IPS-NIHi7 (cell line): ENCODE measurements around the gene PGAM1.
A peak's percentile ranks its signal among the peaks of the same experiment; 100 is the strongest.
"Not testable (repeated sequence)": the region's sequence is repeated elsewhere in the genome, so short reads cannot be mapped to it uniquely, and the experiment has no call there.

Experiments
- DNase-seq: peaks from one replicate; pipeline ENCODE4 v3.0.0; 2012; ENCODE audit warnings: mixed read lengths; ENCODE audit errors: extremely low spot score

PGAM1 gene

DNA sequence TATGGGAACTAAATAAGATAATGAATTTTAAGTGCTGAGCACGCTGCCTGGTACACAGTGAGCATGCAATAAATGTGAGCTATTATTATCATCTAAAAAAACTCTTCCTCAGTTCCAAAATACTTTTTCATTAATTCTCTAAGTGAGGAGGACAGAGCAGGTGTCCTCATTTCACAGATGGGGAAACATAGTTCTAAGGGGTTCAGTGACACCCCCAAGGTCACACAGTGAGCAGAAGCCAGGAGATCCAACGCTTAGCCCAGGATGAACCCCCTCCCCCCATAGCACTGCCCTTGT lies 18.1 kb upstream of the PGAM1 start:
- no peak for DNase-seq

DNA sequence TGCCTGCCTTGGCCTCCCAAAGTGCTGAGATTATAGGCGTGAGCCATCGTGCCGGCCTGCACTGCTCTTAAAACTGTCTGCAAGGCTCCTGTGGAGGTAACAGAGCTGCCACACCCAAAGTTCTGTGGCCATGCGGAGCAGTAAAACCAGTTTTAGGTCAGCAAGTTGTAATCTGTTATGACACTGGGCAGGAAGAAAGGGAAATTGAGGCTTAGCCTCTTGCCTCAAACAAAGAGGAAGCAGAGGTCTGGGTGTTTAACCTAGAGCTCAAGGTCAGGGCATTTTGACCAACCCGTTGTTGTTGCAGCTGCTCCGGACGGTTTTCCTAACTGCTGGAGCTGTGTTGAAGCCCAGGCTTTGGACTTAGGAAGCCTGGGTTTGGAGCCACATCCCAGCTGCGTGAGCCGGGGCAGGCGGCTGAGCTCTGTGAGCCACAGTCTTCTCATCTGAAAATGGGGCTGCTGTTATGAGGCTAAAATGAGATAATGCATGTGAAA lies 17.4 kb upstream of the PGAM1 start:
- DNase-seq = no peak

DNA sequence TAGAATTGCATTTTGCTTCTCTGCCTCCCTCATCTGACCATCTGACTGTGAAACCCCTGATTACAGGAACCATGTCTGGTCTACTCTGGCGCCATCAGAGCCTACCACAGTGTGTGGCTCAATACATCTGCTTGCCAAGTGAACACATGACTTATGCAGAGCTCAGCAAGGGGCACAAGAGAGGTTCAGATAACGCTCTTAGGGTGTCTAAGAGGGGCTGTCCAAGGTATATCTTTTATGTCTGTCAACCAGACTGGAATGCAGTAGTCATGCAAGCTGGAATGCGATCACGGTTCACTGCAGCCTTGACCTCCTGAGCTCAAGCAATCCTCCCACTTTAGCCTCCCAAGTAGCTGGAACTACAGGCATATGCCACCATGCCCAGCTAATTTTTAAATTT lies 14.6 kb upstream of the PGAM1 start:
- no peak for DNase-seq

DNA sequence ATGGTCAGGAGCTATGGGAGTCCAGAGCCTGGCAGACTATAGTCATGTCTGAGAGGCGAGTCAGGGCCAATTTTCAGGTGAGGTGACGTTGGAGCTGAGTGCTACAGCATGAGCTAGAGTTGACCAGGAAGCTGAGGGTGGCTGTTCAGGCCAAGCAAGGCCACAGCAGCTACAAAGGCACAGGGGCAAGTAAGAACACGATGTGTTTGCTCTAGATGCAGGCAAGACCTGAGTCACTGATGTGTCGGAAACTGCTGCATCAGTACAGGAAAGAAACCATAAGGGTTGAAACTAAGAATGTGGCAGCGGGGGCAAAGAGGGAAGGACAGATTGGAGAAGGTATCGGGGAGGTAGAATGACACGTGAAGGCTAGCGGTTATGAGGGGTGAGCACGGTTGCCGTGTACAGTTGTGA lies 13.1 kb upstream of the PGAM1 start:
- no peak for DNase-seq

DNA sequence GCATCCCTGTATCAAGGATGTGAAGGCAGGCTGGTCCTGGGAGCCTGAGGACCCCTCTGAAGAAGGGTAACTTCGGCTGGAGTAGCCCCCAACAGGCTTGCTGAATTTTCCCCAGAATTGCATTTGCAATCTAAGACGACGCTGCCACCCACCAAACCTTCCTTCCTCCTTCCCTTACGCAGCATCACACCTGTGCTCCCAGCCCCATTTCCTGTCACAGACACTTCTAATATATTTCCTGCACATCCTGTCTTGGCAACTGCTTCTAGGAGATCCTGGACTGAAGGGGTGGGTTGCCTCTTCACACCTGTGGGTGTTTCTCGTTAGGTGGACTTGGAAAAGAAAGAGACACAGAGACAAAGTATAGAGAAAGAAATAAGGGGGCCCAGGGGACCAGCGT lies 9.4 kb upstream of the PGAM1 start:
- no peak for DNase-seq

DNA sequence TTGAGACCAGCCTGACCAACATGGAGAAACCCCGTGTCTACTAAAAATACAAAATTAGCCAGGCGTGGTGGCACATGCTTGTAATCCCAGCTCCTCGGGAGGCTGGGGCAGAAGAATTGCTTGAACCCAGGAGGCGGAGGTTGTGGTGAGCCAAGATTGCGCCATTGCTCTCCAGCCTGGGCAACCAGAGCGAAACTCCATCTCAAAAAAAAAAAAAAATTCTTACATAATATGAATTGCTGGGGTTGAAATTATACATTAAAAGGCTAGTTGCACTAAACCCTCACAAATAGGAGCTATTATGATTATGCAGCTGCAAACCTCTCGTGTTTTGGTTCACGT lies 2.3 kb upstream of the PGAM1 start:
- DNase-seq = not testable (repeated sequence)

DNA sequence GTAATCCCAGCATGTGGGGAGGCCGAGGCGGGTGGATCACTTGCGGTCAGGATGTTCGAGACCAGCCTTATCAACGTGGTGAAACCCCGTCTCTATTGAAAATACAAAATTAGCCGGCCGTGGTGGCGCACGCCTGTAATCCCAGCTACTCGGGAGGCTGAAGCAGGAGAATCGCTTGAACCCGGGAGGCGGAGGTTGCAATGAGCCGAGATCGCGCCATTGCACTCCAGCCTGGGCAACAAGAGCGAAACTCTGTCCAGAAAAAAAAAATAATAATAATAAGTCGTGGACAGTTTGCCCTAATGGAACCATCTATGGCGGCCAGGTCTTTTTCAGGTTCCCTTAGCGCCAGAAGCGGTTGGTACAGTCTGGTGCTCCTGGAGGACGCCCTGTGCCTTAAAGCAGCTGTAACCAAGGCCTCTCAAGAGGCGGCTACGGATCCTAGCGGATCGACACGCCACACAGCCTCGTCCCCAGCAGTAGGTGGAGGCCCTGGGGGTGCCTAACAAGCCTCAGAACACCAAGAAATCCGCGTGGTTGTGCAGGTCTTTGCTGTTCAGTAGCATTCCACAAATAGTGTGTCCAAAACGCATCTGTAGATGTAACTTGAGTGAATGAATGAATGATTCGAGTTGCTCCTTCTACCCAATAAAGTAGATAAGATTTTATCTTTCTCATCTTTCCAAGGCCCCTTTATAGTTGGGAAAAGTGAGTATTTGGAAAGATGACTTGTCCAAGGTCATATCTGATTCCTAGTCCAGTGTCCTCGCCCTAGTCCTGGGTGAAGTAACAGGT lies 982 bp downstream of the PGAM1 start:
- no peak for DNase-seq

DNA sequence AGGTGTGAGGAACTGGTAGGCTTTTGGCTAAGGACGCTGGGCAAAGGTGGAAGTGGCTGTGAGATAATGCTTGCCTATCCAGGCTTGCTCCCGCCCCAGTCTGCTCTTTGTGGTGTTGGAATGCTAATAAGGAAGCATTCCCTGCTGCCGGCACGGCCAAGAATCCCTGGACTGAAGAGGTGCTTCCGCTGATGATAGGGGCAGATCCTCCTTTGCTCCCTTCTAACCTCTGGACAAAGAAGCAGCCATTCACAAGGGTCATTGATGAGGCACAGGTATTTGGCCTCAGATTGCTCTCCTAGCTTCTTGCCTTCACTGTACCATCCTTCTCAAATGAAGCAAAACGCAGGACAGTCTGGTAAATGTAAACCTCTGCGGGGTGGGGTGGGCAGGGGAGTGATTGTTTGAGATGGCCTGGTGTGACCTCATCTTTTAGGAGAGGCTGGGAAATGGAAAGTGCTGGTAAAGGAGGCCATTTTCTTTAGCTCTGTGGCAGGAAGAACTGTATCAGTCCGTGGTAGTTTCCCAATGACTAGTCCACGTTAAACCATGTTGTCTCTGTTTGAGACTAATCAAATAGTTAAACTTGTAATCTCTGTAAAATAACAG lies 1.7 kb downstream of the PGAM1 start:
- peak; percentile 64 for DNase-seq

DNA sequence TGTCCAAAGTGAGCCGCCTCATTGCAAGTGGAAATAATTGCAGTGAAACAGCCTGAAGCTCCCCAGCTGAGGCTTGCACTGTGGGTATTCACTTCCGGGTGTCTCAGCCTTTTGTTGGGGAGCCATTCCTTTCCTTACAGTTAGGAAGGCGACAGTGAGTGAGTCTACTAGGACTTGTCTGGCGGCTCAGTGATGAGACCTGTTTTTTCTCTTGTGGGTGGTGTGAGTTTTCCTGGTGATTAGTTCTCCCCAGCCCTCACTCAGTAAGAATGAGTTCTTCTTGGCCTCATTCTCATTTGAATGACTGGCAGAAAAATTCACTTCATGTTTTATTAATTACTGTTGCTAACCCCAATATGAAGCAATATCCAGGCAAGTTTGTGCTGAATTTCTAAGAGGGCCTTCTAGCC lies 2.6 kb downstream of the PGAM1 start:
- DNase-seq = no peak

DNA sequence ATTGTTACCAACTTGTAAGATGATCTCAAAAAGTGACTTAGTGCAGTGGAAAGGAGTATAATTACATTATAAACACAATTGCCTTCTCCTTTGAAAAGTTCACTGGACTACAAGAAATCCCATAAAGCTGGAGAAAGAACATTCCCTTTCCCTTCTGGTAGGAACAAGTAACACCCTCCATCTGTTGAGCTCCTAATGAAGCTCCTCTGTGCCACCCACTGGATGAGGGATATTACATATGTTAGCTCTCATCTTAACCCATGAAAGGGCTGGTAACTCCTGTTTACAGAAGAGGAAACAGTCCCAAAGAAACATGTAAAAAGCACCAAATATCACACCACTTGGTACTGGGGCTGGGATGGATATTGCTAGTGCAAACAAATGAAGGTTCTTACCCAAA lies 8.1 kb downstream of the PGAM1 start:
- no peak for DNase-seq

DNA sequence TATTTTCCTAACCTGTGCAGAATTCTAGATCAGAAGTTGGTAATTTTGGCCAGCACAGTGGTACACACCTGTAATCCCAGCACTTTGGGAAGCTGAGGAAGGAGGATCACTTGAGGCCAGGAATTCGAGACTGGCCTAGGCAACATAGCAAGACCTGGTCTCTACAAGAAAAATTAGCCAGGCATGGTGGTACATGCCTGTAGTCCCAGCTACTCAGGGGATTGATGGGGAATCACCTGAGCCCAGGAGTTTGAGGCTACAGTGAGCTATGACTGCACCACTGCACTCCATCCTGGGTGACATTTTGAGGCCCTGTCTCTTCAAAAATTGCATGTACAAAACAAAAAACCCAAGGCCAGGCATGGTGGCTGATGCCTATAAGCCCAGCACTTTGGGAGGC lies 8.6 kb downstream of the PGAM1 start:
- no peak for DNase-seq

DNA sequence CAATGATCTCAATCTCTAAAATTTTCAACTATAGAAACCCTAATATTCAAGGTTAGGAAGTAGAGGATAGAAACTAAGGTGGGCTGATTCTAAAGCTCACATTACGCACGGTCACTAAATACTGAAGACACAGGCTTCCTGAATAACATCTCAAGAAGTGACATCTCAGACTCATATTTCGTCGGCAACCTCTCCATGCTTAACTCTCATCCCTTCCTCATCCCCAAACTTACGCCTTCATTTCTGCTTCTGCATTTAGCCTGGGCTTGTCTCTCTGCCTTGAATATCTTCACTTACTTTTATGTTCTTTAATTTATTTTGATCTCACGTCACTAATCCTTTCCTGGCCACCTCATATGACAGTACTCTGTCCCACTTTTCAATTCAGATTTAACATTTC lies 9.2 kb downstream of the PGAM1 start:
- no peak for DNase-seq

DNA sequence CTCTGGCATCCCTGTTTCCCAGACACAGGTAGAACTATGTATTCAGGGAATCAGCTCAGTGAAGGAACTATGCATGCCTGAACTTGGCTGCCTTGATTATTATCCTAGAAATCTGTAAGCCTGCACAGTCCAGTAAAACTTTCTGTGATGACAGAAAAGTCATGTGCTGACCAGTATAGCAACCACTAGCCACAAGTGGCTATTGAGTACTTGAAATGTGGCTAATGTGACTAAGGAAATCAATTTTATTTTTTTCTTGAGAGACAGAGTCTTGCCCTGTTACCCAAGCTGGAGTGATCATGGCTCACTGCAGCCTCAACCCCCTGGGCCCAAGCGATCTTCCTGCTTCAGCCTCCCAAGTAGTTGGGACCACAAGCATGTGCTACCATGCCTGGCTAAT lies 16.3 kb downstream of the PGAM1 start:
- DNase-seq = no peak

DNA sequence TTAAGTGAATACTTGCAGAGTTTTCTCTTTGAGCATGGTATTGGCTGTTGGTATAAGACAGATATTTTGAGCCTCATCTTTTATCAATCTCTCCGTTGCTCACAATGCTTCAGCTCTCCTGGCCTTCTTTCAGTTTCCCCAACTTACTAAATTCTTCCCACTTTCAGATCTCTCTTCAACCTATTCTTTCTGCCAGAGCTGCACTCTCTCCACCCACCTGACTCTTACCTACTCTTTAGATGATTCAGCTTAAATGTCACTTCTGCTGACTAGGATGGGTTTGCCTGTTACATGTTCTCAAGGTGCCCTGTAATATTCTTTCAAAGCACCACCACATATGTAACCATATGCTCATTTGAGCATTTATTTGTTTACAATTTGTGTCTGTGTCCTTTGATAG lies 18.2 kb downstream of the PGAM1 start:
- DNase-seq = no peak

DNA sequence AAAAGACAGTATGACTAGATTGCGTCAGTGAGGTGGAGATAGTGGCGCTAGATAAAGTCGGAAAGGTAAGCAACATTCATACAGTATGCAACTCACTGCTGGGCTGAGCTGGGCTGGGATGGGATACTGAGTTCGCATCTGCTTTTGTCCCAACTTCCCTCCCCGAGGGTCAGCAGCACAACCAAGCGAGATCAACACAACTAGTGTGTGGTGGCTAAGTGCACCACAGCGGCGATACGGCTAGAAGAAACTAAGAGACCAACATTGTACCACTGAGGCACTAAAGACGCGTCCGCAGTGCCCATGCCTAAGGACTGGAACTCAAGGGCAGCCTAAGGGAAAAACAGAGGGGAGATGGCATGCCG lies 19.3 kb downstream of the PGAM1 start:
- no peak for DNase-seq

DNA sequence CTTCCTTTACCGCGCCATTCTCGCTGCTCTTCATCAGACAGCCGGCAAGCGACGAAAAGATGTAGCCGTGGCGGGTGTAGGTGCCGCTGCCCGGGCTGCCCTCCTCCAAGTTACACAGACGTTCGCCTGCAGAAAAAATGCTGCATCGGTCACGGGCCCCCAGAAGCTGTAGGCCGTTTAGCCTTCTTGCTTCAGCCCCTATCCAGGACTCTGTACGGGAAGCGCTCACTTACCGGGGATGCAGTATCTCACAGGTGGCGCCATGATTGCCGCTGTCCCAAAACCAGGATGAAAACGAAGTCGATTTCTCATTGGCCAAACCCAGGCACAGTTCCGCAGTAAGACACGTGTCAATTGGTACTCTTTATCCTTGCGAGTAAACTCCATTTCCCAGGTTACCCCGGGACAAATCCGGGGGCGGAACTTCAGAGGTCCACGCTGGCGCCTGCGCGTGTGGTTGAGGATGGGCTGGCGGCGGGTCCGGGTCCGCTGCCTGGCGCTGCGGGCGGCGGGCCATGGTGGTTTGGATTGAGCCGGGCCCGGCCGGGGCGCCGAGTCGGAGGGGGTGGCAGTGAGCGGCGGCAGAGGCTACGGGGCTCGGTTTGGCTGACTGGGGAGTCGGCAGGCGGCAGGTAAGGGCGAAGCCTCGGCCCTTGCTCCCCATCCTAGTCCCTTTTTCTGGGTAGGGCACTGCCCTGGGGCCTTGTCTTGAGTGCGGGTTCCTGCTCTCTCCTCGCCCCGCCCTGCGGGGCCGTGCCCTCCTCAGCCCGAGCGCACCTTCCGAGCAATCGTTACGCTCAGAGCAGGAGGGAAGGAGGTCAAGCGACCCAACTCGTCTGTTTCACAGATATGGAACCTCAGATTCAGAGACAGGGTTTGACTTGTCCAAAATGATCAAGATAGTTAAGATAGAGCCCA lies 20.0 kb downstream of the PGAM1 start, which contains the start of the genes EXOSC1 and ZDHHC16:
TSS of gene EXOSC1 (minus strand) at position 285 of the 918 bp plus-strand sequence. CDS start at position 264, 21 bp downstream.
TSS of gene ZDHHC16 (plus strand) at position 454 of the 918 bp plus-strand sequence. CDS start 5,501 bp downstream, outside the sequence.
- DNase-seq = peak; percentile 99

DNA sequence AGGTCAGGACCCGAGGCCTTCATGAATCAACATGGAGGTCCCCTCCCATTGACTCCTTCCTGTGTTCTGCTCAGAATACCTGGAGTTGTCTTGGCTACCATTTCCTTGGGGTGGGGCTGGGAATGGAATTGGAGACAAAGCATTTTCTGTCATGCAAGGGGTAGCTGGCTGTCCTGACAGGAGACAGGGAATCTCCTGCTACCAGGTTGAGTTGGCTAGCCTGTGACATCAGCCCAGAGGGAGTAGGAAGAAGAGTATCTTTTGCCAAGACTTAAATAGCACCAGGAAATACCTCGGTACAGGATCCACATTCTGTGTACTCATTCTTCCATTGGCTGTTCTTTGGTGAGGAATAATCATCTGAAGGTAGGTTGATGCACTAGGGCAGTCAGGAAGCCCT lies 24.8 kb downstream of the PGAM1 start:
- DNase-seq = no peak

DNA sequence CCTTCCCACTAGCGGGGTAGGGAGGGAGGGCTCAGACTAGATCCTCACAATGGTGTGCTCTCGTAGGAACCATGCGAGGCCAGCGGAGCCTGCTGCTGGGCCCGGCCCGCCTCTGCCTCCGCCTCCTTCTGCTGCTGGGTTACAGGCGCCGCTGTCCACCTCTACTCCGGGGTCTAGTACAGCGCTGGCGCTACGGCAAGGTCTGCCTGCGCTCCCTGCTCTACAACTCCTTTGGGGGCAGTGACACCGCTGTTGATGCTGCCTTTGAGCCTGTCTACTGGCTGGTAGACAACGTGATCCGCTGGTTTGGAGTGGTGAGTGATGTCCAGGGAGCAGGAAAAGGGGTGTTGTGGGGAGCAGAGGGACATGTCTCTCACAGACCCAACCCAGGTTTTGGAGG lies 25.6 kb downstream of the PGAM1 start:
- DNase-seq = no peak

DNA sequence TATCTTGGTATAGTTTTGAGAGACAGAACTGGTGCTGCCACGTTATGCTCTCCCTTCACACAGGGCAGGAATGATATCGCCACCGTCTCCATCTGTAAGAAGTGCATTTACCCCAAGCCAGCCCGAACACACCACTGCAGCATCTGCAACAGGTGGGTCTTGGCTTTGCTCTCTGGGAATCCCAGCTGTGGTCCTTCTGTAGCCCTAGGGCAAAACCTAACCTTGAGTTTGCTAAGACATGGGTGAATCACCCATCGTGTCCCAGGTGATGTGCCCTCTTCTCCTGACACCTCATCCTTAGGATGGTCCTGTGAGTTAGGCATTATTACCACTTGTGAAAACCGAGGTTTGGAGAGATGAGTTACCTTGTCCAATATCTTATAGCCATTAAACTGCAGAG lies 26.4 kb downstream of the PGAM1 start:
- DNase-seq = no peak

DNA sequence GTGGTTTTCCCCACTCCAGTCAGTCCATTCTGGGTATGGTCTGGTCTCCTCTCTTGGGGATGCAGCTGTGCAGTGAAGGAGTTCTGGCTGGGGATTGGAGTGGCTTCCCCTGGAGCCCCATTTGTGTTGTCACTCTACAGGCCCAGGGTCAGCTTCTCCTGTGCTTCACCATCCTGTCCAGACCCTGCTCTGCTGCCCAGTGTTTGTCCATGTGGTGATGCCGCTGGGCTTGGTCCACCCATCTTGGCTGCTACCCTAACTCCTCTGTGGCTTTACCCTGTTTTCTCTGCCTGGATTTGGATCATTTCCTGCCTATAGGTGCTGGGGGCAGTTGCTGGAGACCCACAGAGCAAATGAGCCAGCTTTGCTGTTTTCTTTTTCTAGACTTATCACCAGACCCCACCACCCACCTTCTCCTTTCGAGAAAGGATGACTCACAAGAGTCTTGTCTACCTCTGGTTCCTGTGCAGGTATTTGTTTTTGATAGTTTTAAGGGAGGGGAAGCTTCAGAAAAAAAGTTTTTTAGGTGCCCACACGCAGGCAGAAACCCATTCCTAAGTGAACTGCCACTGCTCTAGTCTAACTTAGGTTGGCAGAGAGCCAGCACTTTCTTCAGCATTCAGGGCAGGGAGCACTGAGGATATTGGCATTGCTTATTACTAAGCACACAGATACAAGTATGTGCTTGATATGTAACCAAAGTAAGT lies 28.5 kb downstream of the PGAM1 start:
- DNase-seq = no peak

DNA sequence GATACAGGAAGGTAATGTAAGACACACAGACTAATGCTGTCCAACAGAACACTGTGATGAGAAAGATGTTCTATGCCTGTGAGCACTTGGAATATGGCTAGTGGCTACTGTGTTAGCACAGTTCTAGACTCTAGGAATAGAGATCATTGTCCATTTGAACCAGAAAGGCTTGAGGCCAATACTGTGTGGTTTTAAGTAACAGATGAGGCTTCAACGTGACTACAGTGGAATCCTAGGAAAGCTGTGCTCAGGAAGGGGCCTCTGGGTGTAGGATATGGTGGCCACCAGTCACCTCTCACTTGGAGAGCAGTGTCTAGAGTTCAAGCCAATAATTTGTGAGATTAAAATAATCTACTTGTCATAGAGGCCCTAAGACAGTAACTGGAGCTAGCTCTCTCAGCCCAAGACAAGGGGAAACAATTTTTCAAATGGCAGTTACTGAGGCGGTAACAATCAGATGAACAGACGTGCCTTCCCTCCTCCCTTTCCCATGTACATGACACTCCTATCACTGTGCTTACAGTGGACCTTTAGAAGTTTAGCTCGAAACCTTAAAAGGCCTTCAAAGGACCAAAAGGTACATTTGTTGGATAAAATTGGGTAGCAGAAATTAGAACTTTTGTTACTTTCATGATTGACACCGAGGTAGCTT lies 30.2 kb downstream of the PGAM1 start:
- DNase-seq = no peak
